Ovary (tissue), 9 donors: Measurements from ENCODE around the gene LYRM4. TPM values are rescaled to one million over a fixed set of nuclear protein-coding genes. Genes with fewer than 3 reads are reported as not detected.

Experiments used
- DNase-seq, 5 donors: peaks; one replicate each; pipeline ENCODE4 v3.0.0-alpha.2; 2019 to 2020
- H3K27ac ChIP-seq, 2 donors: fragments of 200-600 bp; one replicate each; pipeline versions ENCODE4 v1.5.1 to v1.8.0; 2019 to 2022
- H3K27me3 ChIP-seq: fragments of 200-600 bp; one replicate; pipeline ENCODE4 v1.8.0; 2022
- H3K36me3 ChIP-seq: fragments of 200-600 bp; sonication (generic); one replicate; pipeline ENCODE4 v1.5.1; 2019
- H3K4me1 ChIP-seq: one replicate; pipeline ENCODE4 v1.8.1; 2013; ENCODE audit warnings: mild to moderate bottlenecking, moderate library complexity; ENCODE audit not compliant: insufficient read depth
- H3K4me3 ChIP-seq: fragments of 200-600 bp; sonication (generic); one replicate; pipeline ENCODE4 v1.5.1; 2017
- H3K9me3 ChIP-seq, 2 donors: fragments of 200-600 bp in 1 of 2; sonication (generic) in 1 of 2; one replicate each; pipeline versions ENCODE4 v1.5.1 to v1.8.1; 2013 to 2019; ENCODE audit warnings: mild to moderate bottlenecking in 1 of 2, moderate library complexity in 1 of 2
- EP300 ChIP-seq: sonication (generic); formaldehyde crosslinking; IDR thresholded peaks from one replicate; pipeline ENCODE4 v1.6.1; 2017; ENCODE audit warnings: antibody characterized with exemption
- POLR2A ChIP-seq: fragments of 450-650 bp; IDR thresholded peaks from one replicate; pipeline ENCODE4 v1.6.1; 2017; ENCODE audit warnings: antibody characterized with exemption, mild to moderate bottlenecking, moderate library complexity
- WGBS, 3 donors: extraction: QIAGEN DNeasy Blood & Tissue Kit in 1 of 3; methylation state at CpG; one replicate each; pipeline versions ENCODE4 v1.1.5 to v1.1.7; 2013 to 2017; 5-methylcytosine and 5-hydroxymethylcytosine counted together
- intact Hi-C, 4 donors: fragments of 100-400 bp; cut with DNase I; formaldehyde crosslinking; loops; one replicate each; pipeline versions ENCODE4 v1.11.0 to v1.15.1; 2022 to 2023
- polyA plus RNA-seq, 2 donors: library from polyadenylated mRNA; stranded (reverse); fragments of 200-250 nt in 1 of 2; fragments of 350-450 nt in 1 of 2; fragmentation: Illumina TruSeq in 1 of 2; extraction: RNeasy Lipid Tissue Mini Kit (QIAGEN cat#74804) in 1 of 2; gene quantifications; one replicate each; pipeline ENCODE4 v1.2.3, GENCODE V29; 2013 to 2014
- total RNA-seq, 7 donors: library from RNA; depleted of rRNA in 2 of 7; stranded (reverse); fragments of >200 nt in 2 of 7; fragmentation: NEBNext Ultra II Directional in 3 of 7; extraction: Animal tissue kit (Norgen Biotek cat#: 25700) in 3 of 7; gene quantifications; one replicate each; pipeline versions ENCODE4 v1.1.0 to v1.2.4, GENCODE V29; 2016 to 2023
- TF ChIP-seq, protein P1 (sequence below), 3 donors: fragments of 450-650 bp in 2 of 3; fragments of 200-600 bp in 1 of 3; IDR thresholded peaks; one replicate each; pipeline versions ENCODE4 v1.5.1 to v1.8.0; 2016 to 2022; ENCODE audit warnings: antibody characterized with exemption in 3 of 3, mild to moderate bottlenecking in 1 of 3
- donor health status: DM: no; HTN: no; CAD: no; lungs with moderate emphysema.
- donor health status: DM: no; HTN: no; CAD: no.
- donor health status: Bipolar disorder and iron deficiency.
- donor health status: DM: yes; HTN: yes; CAD: no.
- donor health status: DM: no; HTN: no; CAD: no.
- donor health status: DM: yes; HTN: yes; CAD: no.

The LYRM4 gene
- total and polyA plus RNA-seq, 9 donors = 28.0 to 38.2 (median 33.6) TPM

DNA sequence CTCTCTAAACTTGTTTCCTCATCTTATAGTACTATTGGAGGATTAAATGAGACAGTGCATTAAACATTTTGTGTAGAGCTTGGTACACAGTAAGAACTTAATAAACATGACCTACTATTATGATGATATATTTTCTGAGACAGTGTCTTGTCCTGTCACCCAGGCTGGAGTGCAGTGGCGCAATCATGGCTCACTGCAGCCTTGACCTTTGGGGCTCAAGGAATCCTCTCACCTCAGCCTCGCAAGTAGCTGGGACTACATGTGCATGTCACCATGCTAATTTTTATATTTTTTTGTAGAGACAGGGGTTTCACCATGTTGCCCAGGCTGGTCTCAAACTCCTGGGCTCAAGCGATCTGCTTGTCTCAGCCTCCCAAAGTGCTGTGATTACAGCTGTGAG, 72.1 kb downstream of the LYRM4 start:
- Histone ChIP-seq H3K27me3 (no peaks in the 10 kb centered on the region), H3K4me1 (no peaks in the 10 kb centered on the region), H3K4me3 (no peak overlapping the region), H3K27ac (no peak overlapping the region), H3K36me3 (no peaks in the 10 kb centered on the region), H3K9me3 (no peaks in the 10 kb centered on the region)
- WGBS, 3 donors = 96 to 97% (median 96%) methylated on average over 3 of the region's 3 CpGs
- intact Hi-C loops = no loop called here
- DNase-seq = no peak
- TF ChIP-seq, protein P1, sequence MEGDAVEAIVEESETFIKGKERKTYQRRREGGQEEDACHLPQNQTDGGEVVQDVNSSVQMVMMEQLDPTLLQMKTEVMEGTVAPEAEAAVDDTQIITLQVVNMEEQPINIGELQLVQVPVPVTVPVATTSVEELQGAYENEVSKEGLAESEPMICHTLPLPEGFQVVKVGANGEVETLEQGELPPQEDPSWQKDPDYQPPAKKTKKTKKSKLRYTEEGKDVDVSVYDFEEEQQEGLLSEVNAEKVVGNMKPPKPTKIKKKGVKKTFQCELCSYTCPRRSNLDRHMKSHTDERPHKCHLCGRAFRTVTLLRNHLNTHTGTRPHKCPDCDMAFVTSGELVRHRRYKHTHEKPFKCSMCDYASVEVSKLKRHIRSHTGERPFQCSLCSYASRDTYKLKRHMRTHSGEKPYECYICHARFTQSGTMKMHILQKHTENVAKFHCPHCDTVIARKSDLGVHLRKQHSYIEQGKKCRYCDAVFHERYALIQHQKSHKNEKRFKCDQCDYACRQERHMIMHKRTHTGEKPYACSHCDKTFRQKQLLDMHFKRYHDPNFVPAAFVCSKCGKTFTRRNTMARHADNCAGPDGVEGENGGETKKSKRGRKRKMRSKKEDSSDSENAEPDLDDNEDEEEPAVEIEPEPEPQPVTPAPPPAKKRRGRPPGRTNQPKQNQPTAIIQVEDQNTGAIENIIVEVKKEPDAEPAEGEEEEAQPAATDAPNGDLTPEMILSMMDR (IDR thresholded peaks at IDR 0.05) = no peak
- TF ChIP-seq EP300 = no peak
- TF ChIP-seq POLR2A = no peak

- no peaks in the 10 kb centered on the region for H3K27me3 ChIP-seq
- no peak for DNase-seq
- intact Hi-C loops = no loop called here
Measured at GRCh38 chr6:5184878-5185277, 75.9 kb downstream of the LYRM4 start.

DNA sequence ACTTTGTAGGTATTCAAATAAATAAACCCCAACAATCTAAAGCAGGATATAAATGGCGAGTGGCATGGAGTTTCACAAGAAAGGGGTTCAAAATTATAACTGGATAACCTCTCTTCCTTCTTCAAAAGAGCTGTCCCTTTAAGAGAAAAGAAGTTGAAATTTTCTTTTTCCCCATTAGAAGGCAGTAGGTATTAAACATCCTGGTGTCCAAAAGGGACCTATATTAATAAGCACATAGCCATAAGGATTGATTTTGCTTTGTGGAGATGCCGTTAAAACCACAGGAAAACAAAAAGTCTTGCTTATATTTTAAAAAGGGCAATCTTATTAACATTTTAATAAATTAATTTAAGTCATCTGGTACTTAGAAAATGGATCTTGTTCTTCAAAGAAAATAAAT, 76.5 kb downstream of the LYRM4 start:
- Histone ChIP-seq H3K27ac (no peak overlapping the region), H3K36me3 (no peaks in the 10 kb centered on the region), H3K4me3 (no peak overlapping the region), H3K9me3 (no peaks in the 10 kb centered on the region), H3K27me3 (no peaks in the 10 kb centered on the region), H3K4me1 (no peaks in the 10 kb centered on the region)
- no peak for DNase-seq
- 49 to 63% (median 50%) methylated on average over 2 of the region's 2 CpGs for WGBS, 3 donors
- no peak for TF ChIP-seq EP300
- TF ChIP-seq, protein P1 (IDR thresholded peaks at IDR 0.05) = no peak
- TF ChIP-seq POLR2A = no peak
- intact Hi-C loops = no loop called here

More at GRCh38 chr6:5184878-5185277, 75.9 kb downstream of the LYRM4 start:
- Histone ChIP-seq H3K4me3 (no peak overlapping the region), H3K9me3 (no peaks in the 10 kb centered on the region), H3K36me3 (no peaks in the 10 kb centered on the region), H3K4me1 (no peaks in the 10 kb centered on the region), H3K27ac (no peak overlapping the region)
- WGBS, 3 donors = 89 to 94% (median 93%) methylated on average over 9 of the region's 9 CpGs
- TF ChIP-seq, protein P1 (IDR thresholded peaks at IDR 0.05) = no peak
- no peak for TF ChIP-seq POLR2A
- no peak for TF ChIP-seq EP300

DNA sequence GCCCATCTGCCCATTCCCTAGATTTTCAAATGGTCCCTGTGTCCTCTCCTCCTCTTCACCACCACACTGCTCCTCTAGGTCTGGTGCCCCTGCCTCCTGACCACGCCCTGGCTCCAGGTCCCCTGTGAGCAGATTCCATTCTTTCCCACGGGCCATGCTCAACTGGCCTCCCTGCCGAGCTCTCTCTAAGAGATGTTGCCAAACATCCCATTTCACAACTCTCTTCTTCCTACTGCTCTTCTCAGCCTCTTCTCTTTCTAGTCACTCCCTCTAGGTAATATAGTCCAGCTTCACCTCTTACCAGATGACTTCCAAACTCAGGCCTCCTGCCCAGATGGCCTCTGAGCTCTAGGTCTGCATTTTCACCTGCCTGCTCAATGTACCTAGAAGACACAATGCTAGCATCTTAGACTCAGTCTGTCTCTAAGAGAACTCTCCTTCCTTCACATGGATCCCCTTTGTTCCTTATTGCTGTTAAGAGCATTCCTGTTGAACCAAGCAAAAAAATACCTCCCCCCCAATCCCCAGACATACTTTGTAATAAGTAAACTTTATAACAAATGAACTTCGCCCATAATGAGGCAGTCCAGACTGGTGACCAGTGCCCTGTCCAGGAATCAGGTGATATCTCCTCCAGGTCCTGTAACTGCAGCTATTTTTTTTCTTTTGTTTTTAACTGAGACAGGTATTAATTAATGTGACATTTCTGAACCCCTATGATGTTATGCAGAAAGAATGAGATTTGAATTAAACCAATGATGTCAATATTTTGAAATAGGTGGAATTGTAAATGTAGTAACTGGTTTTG, 79.0 kb downstream of the LYRM4 start:
- WGBS, 3 donors = 76 to 89% (median 80%) methylated on average over 4 of the region's 4 CpGs
- DNase-seq = no peak
- intact Hi-C loops = no loop called here

DNA sequence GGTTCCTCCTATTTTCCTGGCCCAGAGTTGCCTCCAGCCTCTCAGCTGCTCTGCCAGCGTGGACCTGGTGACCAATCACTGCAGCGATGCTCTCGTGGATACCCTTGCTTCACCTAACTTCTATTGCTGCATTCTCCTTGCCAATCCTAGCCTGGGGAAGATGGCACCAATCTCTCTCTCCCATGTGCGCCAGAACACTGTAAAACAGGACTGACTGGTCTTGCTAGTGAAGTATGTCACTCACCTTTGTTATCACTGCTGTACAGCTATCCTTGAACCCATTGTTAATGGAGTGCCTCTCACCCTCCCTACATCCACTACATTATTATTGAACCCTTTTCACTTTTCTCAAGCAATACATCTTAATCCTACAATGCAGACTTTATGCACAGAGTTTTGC, 80.1 kb downstream of the LYRM4 start:
- no peaks in the 10 kb centered on the region for H3K27me3 ChIP-seq
- 97 to 99% (median 97%) methylated on average over 4 of the region's 4 CpGs for WGBS, 3 donors
- no peaks in the 10 kb centered on the region for H3K9me3 ChIP-seq
- H3K27ac ChIP-seq = no peak overlapping the region
- DNase-seq = no peak
- intact Hi-C loops = no loop called here
- H3K4me3 ChIP-seq = no peak overlapping the region
- no peaks in the 10 kb centered on the region for H3K4me1 ChIP-seq
- TF ChIP-seq POLR2A (no peak), EP300 (no peak)
- TF ChIP-seq, protein P1 (IDR thresholded peaks at IDR 0.05) = no peak
- no peaks in the 10 kb centered on the region for H3K36me3 ChIP-seq

More for the DNA sequence above, 79.0 kb downstream of the LYRM4 start:
- Histone ChIP-seq H3K4me3 (no peak overlapping the region), H3K4me1 (no peaks in the 10 kb centered on the region), H3K27me3 (no peaks in the 10 kb centered on the region), H3K36me3 (no peaks in the 10 kb centered on the region), H3K27ac (no peak overlapping the region), H3K9me3 (no peaks in the 10 kb centered on the region)
- no peak for TF ChIP-seq POLR2A
